ENCODE measurements around the gene ZNF835. TPM values are rescaled to one million over a fixed set of nuclear protein-coding genes. Genes with fewer than 3 reads are reported as not detected.

ZNF835 gene
- total RNA-seq: 0.13 and 0.64 TPM in 2 replicates

DNA sequence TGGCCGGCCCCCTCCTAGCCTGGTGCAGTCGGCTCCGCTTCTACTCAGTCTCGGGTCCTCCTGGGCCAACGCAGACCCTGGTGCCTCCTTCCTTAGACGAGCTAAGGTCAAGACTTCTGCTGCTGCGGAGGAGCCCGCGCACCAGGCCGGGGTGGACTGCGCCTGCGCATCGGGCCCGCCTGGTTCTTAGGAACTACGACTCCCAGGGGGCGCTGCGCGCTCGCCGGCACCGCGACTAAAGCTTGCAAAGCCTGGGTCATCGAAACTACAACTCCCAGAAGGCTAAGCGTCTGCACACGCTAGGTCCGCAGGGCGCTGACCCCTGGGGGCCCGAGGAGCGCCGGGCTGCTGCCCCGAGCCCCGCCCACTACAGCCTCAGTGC, at the start of gene ZNF835:
ZNF835 (minus strand) TSS at position 145 of the 382 bp plus-strand sequence. CDS start 6,559 bp downstream, outside the sequence.

DNA sequence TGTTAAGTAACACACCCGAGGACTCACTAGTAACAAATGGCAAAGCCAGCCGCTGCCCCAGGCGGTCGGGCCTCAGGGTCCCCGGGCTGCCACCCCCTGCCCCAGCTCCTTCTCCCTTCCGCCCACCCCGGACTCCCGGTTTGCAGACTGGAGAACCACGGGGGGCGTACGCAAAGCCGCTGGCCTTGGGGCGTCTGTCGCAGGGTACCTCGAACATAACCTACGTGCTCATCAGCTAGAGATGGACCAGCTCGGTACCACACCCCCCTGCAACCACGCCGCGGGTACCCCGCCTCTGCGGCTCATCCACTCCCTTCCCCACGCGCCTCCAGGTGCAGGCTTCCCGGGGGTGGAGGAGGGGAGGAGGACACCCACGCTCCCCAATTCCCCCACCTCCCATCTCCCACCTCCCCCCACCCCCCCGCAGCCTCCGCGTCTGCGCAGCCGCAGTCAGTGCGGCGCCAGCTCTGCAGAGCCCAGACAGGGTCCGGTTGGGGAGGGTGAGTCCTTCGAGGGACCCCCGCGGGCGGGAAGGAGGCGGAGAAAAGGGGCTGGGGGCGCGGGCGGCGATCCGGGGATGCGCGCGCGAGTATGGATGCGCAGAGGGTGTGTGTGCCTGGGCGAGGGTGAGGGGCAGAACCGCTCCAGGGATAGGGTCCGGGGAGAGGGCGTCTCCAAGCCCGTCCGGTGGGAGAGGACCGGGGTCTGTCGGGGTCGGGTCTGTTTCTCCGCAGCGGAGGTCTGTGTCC, 28.7 kb downstream of the ZNF835 start, which contains the start of gene SMIM17:
SMIM17 (plus strand) TSS at position 449 of the 749 bp plus-strand sequence. CDS start 2,509 bp downstream, outside the sequence.

Other genes starting within 250 kb of the ZNF835 start
- 2.8 and 5.3 TPM in 2 replicates for gene ZNF667, start 194.4 kb downstream of the ZNF835 start, total RNA-seq
- 0.52 and 3.1 TPM in 2 replicates for gene ZNF471, start 163.9 kb downstream of the ZNF835 start, total RNA-seq
- gene ZFP28, start 132.8 kb downstream of the ZNF835 start, total RNA-seq: 4.2 and 6.1 TPM in 2 replicates
- gene ZNF470, start 104.3 kb downstream of the ZNF835 start, total RNA-seq: 1.9 and 4.6 TPM in 2 replicates
- gene ZNF71, start 76.5 kb downstream of the ZNF835 start, total RNA-seq: 7.0 and 11.7 TPM in 2 replicates
- 3.0 TPM in 1 of 2 replicates, not detected in the other for gene SMIM17, start 28.6 kb downstream of the ZNF835 start, total RNA-seq
- 1.4 and 2.2 TPM in 2 replicates for gene PEG3, start 169.0 kb upstream of the ZNF835 start, total RNA-seq
- 0.08 TPM in 1 of 2 replicates, not detected in the other for gene ZIM2, start 169.0 kb upstream of the ZNF835 start, total RNA-seq

All from epithelial cell of alveolus of lung (primary cell).